CD4-positive, alpha-beta T cell treated with Interleukin-15 for 4 hours (primary cell): Measurements from ENCODE around the gene CNTNAP3B.
"Not testable (repeated sequence)": the region's sequence is repeated elsewhere in the genome, so short reads cannot be mapped to it uniquely, and the experiment has no call there.

Experiments used
- DNase-seq: peaks from one replicate; pipeline ENCODE4 v3.0.0-alpha.2; 2020; ENCODE audit warnings: low spot score

Gene CNTNAP3B

DNA sequence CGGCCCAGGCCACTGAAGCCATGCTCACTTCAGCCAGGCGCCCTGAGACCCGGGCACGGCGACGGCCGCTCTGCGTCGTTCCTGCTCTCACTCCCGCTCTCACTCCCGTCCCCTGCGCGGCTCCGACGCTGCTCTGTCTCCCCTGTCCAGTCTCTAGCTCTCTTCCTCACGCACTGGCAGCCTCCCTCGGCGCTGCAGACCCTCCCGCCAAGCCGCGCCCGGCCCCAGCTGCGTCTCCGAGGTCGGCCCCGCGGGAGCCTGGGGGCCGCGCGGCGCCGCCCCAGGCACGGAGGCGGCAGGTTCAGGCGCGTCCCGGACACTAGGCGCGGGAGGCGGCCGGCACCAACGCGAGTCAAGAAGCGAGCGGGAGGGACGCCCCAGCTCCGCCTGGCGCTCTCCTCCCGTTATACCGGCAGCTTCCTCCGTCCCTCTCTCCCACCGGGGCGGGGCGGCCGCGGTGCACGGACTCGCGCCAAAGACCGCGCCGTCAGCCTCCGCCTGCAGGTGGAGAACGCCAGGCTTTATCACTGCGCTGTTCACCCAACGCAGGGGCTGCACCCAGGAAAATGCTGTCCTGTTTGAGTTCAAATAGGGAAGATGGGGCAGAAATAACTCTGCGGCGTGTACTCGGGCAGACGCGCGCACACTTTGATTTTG, at the start of gene CNTNAP3B:
TSS of gene CNTNAP3B (minus strand) at position 354 of the 657 bp plus-strand sequence. CDS start at position 22, 332 bp downstream.
- DNase-seq = not testable (repeated sequence)

DNA sequence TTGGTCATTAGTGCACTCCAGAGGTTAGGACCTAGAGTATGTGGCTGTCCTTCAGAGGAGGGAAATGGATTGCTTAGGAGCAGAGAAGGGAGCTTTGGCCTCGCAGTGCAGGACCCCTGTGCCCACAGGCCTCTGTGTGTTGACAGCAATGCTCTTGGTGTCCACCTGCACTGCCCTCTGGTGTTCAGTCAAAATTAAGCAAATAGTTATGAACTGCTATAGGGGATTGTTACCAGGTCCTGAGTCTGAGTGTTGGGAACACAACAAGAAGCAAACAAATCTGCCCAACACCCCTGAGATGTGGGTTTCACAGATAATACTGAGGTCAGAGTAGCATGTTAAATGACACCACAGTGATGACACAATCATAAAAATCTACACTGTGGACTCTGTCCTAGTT, 31.1 kb upstream of the CNTNAP3B start:
- DNase-seq = not testable (repeated sequence)

DNA sequence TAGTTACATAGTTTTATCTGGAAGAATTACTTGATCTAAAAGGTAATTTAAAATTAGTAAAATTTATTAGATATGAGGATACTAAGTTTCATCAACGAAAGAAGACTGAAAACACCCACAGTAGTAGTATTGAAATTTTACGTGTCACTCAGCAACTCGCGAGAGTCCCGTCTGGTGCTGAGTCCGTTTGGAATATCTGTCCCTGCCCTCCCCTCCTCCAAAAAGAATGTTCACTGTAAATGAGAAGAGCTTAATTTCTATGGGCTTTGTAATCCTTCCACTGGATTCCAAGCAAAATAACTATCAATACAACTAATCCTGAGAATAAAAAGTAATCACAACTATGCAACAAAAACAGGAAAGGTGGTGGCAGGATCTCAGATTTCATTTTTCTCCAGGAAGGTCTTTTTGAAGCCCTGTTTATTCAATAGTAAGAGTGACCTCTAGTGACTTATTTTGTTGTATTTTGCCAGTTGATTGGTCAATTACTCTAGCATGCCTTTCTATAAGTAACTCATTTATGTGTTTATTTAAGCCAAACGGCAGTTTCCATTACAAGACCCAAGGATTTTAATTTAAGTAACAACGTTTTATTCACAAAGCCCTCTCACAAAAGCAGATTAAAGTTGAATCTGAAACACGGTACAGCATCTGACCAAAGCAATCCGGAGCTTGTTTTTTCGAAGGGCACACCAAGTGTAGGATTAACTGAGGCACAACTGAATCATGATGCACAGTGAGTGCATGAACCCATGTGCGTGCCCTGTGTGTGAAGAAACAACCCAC, 2.0 kb downstream of the CNTNAP3B start:
- DNase-seq = not testable (repeated sequence)

DNA sequence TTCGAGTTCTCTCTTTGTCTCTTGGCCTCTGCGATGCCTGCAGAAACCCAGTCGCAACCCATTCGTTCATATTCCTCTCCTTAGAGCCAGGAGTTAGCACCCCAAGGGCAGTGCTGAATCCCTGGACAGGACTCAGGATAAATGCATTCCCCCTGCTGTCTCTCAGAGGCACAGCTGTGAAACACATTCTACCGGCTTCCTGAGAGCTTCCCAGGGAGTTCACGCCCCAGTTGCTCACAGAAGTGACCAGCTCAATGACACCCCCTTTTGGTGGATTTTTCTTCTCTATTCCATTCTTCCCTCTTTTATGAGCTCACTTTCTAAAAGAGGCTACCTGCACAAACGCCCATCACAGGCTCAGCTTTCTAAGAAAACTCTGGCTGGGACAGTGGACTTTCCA, 8.2 kb downstream of the CNTNAP3B start:
- not testable (repeated sequence) for DNase-seq

DNA sequence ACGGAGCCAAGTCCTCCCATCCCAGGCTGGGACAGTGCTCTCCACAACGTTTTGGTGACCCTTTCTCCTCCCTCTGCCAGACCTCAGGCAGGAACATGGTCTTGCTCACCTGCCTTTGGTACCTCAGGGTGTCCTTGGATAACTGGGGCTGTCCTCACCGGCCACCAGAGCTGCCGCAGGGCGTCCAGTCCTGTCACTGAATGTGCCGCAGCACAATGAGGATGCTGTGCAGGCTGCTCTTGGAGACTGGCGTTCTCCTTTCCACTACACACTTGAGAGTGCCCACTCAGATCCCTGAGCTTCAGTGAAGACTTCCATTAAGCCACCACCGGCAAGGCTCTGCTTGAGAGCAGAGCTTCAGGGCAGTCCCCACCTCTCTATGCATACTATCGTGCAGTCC, 33.3 kb downstream of the CNTNAP3B start:
- not testable (repeated sequence) for DNase-seq

DNA sequence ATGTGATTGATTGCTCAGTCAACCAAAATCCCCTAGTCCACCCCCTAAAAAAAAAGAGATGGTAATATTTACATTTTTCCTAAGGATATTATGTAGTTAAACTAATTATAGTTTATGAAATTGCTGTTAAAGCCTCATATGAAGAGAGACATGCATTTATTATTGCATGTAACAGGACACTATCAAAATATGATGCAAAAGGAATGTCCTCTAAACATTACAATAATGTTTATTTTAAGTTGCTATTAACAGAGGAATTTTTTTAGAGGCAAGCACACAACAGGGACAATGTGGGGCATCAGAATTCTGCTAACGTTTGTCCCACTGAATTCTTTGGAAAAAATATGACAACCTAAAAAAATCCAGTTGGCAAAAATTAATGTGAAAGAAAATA, 44.7 kb downstream of the CNTNAP3B start:
- not testable (repeated sequence) for DNase-seq

DNA sequence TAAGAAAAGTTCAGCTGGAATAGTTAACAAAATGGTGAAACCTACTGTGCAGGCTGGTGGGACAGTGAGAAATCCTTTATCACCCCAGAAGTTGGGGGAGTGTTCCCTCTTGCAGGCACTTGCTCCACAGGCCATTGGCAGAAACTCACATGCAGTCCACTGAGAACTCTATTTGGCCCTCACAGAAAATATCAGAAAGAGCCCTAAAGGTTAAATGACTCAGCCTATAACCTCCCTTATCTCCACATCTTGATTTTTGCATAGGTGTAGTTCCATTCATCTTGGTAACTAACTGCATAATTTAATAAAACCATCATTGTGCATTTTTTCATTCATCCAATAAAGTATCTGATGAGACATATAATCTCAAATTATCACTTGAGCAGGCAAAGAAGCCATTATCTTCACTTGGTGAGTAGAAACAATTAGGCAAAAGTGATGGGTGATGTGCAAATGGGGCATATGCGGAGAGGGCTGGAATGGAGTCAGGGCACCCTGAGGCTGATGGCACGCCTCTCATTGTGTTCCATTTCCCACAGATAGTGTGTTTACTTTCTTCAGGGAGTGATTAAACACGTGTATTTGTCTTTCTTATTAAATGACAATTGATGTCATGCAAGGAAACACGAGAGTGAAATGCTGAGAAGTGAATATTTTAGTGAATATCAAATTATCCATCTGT, 45.2 kb downstream of the CNTNAP3B start:
- not testable (repeated sequence) for DNase-seq

DNA sequence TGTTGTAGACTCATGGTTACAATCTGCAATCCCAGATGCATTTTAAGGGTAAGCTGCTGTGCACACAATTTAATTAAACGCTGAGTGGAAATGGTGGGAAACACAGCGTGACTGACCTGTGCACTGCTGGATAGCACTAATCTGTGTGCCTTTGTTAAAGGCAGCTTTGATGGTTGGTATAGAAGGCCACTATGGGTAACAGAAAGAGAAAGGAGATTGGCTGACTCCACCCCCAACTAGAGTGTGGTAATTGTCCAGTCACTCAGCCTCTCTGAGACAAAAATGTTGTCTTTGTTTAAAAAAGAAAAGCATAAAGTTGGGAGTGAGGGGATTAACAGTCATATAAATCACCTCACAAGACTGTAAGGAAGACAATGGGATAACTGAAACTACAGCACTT, 48.9 kb downstream of the CNTNAP3B start:
- DNase-seq = not testable (repeated sequence)

DNA sequence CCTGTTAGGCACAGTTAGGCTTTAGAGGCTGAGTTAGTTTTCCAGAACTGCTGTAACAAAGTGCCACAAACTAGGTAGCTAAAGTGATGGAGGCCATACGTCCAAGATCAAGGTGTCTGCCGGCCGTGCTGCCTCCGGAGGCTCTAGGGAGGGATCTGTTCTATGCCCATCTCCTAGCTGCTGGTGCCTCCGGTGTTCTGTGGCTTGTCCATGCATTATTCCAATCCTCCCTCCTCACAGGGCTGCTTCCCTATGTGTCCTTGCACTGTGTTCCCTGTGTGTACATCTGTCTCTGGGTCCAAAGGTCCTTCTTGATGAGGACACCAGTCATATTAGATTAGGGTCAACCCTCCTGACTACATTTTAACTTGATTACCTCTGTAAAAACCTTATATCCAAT, 54.4 kb downstream of the CNTNAP3B start:
- DNase-seq = not testable (repeated sequence)

DNA sequence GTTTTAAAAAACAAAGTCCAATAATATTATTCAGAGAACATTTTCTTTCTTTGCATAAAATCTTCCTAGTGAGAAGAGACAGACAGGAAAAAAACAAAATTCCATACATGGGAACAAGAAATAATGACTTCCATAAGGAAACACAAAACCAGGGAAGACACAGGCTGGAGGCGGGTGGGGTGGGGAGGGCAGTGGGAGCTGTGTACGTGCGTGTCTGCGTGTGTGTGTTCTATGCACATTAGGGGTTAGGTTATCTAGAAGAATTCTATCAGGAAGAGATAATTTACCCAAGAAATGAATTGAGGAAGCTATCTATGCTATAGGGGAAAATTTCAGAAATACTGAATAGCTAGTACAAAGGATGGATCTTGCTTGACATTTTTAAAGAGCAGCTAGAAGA, 58.2 kb downstream of the CNTNAP3B start:
- not testable (repeated sequence) for DNase-seq

DNA sequence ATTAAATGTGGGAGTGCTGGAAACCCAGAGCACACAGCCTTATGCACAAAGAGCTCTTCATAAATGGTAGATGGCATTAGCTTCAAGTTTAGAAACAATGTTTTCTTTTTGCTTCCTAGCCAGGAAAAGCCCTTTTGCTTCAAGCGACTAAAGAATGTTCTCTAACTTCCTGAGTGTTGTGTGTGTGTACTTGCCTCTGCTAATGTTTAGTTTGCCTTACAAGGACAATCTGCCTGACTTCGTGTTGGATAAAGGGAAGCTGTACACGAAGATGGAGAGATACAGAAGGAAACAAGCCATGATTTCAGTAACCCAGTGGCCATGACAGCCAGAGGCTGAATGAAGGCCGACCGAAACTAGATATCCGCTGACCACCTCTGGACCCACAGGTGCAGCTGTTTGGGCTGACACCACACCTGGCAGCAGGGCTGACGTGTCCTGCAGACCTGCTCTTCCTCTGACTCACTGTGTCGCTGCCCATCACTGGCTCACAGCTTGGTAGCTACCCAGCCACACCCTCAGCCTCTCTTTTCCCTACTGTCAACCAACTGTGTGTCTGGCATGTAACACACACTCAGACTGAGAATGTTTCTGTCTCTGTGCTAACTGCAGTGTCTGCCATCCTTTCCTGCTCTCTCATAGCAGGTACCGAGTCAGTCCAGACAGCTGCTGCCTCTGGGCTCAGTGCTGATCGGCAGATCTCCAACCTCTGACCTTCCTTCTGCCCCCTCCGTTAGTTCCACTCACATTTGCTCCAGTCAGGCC, 59.0 kb downstream of the CNTNAP3B start:
- DNase-seq = not testable (repeated sequence)

DNA sequence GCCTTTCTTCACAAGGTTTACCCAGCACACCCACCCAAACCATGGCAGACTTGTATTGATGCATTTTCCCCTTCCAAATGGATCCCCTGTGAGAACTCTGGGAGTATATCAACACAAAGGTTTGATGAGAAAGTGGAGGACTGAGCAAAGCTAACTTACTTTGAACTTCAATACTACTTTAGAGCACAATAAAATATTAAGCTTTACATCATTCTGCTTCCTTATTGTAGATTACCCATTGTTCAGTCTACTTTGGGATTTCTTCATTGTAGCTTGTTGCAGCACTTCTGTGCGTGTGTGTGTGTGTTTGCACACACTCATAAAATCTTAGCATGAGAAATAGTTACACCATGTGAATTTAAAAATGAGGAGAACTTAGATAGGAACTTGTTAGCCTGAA, 75.4 kb downstream of the CNTNAP3B start:
- DNase-seq = not testable (repeated sequence)

DNA sequence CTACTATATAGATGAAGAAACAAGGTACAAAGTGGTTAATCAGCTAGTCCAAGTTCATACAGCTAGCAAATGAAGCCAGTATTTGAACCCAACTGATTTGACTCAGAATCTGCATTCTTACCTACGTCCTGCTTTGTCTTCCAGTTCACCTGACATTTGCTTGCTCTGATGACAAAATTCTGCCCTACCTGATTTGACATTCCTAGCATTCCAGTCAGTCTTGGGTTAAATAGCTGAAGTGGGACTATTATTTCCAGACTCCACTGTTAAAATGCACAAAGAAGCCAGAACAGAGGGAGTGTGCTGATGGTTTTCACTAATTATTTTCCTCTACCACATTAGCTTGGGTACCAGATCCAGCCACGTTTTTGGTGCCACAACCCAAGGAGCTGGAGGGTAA, 78.5 kb downstream of the CNTNAP3B start:
- DNase-seq = not testable (repeated sequence)

DNA sequence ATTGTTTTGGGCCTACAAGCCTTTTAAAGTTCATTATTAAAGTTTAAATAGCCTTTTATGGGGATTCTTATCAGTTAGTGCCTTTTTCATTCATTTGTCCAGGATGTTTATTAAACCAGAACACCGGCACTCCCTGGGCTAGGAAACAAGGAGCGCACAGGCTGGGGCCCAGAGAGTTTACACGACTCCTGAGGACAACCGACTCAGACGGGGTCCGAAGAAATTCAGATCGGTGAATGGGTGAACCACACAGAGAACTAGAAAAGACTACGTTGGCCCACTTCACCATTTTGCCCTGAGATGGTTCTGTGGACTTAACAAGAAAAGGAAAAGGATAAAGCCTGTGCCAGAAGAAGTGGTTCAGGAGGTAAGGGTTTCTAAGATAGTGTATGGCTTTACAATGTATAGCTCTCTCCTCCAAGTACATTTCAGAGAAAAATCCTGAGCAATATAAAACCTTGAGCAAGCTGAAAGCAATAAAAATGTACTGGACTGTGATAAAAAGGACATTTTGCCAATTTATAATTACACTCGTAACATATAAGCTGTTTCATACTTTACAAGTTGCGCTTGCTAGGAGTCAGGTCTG, 84.7 kb downstream of the CNTNAP3B start:
- DNase-seq = not testable (repeated sequence)

DNA sequence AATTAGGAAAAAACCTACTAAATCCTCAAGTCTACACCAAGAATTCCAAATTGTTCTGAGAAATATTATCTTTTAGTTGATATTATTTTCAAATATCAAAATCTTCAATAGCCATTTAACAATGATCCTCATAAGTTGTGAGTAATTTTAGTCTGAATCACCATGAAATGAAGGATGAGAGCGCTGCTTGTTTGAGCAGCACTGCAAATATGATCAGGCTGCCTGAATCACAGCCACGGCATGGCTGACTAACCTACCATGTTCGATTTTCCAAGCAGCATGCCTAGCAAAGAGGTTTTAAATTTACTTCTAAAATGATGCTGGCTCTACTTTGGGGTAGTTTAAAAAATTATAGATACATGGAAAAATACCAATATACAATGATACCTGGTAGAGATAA, 95.7 kb downstream of the CNTNAP3B start:
- DNase-seq = not testable (repeated sequence)

DNA sequence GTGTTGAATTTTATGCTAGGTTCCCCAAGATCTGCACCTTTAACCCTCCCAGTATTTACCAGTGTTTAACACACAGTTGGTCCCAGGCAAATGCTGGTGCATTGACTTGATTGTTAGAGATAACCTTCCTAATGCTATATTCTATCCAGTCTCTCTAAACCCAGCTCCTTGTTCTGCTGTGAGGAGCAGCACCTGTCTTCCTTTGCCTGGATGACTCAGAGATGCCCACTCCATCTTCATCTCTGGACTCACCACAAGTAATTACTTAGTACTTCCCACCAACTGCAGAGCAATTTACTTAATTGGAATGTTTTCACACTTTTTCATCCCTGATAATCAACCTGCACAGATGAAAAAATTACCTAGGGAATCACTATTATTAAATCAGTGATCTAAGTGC, 108.6 kb downstream of the CNTNAP3B start:
- not testable (repeated sequence) for DNase-seq

DNA sequence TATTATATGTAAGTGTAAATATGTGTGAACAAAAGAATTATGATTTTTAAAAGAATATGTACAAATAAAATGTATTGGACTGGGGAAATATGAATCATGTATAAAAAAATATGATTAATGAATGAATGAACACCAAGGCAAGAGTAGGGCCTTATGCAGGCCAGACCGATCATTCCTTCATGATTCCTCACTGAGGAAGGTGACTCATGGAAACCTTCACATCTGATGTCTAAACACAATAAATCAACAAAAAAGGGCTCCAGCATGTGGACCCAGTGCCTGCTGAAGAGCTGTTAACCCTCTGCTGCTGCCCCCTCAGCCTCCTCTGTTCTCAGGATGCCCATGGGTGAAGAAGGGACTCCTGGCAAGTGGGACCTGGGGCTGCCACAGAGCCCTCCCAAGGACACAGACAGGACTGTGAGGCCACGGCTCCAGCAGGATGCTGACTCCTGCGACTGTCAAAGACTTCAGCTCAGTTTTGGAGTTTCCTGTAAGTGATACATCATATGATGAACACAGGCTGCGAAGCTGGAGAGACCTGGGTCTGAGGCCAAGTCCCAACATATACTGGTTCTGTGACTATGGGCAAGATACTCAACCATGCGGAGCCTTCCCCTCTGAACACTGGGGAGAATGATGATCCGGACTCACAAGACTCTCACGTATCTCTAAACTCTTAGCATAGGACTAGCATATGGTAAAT, 110.9 kb downstream of the CNTNAP3B start:
- DNase-seq = not testable (repeated sequence)

DNA sequence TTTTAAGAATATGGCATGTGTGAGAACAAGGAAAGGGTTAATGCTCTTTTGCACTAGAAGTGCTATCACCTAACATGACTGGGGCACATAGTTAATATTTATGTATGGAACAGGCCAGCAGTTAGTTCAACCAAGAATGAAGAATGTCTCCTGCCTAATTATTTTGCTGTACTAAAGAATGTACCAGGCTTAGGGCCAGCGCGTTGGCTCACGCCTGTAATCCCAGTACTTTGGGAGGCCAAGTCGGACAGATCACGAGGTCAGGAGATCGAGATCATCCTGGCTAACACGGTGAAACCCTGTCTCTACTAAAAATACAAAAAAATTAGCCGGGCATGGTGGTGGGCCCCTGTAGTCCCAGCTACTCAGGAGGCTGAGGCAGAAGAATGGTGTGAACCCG, 114.9 kb downstream of the CNTNAP3B start:
- DNase-seq = not testable (repeated sequence)

DNA sequence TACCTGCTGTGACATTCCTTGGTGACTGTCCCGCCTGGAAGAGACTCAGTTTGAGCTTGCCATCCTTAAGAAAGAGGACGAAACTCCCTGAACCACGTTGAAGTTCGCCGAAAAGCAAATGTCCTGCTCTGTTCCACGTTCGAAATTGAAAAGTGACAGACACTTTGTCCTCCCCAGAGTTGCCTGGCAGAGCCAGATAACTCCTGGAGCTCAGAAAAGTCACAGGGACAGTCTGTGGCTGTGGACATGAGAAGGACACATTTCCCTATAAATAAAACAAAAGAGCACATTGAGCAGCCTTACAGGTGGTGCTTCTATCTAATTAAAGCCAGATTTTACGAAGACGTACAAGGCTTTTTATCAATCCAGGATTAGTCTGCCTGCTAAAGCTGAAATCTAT, 137.6 kb downstream of the CNTNAP3B start:
- DNase-seq = not testable (repeated sequence)

DNA sequence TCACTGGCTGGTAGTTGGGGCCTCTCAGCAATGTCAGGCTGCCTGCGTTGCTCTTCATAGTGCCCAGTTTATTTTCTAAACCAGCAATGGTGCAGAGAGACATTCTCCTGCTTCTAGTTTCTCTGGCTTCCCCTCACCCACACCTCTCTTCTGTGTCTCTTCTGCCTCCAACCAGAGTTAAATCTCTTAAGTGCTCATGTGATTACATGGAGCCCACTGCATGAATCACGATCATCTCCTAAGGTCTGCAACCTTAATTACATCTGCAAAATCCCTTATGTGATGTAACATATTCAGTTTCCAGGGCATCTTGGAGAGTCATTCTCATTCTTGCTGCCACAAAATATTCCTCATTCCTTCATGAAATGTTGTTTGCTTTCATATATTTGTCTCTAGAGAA, 149.0 kb downstream of the CNTNAP3B start:
- DNase-seq = not testable (repeated sequence)
